Calu3 (cell line): ENCODE data around the gene NR1H4. TPM values are rescaled to one million over a fixed set of nuclear protein-coding genes. Genes with fewer than 3 reads are reported as not detected.

Experiments used
- BruUV-seq: library from RNA; stranded (reverse); fragments of 400-500 nt; replicated peaks from 2 replicates; lab custom pipeline; 2021; lab: Mats Ljungman, UMichigan
- CTCF ChIA-PET: fragments of 300-600 bp; sonication (Branson Sonifier 250); formaldehyde crosslinking; loops from one replicate; lab custom pipeline; 2022; ENCODE audit warnings: antibody characterized with exemption; lab: Charles Lee
- DNase-seq: peaks from one replicate; pipeline ENCODE4 v3.0.0; 2022
- H3K27ac Mint-ChIP-seq: one replicate; pipeline ENCODE4 v1.8.0; 2022; ENCODE audit warnings: mixed read lengths; ENCODE audit not compliant: unreplicated experiment
- H3K27me3 Mint-ChIP-seq: one replicate; pipeline ENCODE4 v1.8.0; 2022; ENCODE audit warnings: mixed read lengths; ENCODE audit not compliant: unreplicated experiment
- H3K36me3 Mint-ChIP-seq: one replicate; pipeline ENCODE4 v1.8.0; 2022; ENCODE audit warnings: mild to moderate bottlenecking, moderate library complexity, mixed read lengths; ENCODE audit not compliant: insufficient read depth, unreplicated experiment
- H3K4me1 Mint-ChIP-seq: one replicate; pipeline ENCODE4 v1.8.0; 2022; ENCODE audit warnings: mild to moderate bottlenecking, low read depth, mixed read lengths; ENCODE audit not compliant: unreplicated experiment
- H3K4me3 Mint-ChIP-seq: one replicate; pipeline ENCODE4 v1.8.0; 2022; ENCODE audit warnings: mild to moderate bottlenecking, low read depth, moderate library complexity, mixed read lengths; ENCODE audit not compliant: unreplicated experiment
- H3K9me3 Mint-ChIP-seq: one replicate; pipeline ENCODE4 v1.8.0; 2022; ENCODE audit warnings: low read depth, mixed read lengths; ENCODE audit not compliant: unreplicated experiment
- intact Hi-C: fragments of 100-400 bp; cut with micrococcal nuclease; formaldehyde crosslinking; loops from one replicate; pipeline ENCODE4 v1.10.0; 2022; ENCODE audit not compliant: unreplicated experiment
- total RNA-seq: library from RNA; stranded (reverse); gene quantifications from 2 replicates; pipeline ENCODE4 v1.2.3, GENCODE V29; 2022
- TF ChIP-seq, protein P1 (sequence below): fragments of 200-600 bp; IDR thresholded peaks from one replicate; pipeline ENCODE4 v1.8.0; 2022; ENCODE audit warnings: antibody characterized with exemption; ENCODE audit not compliant: unreplicated experiment

The NR1H4 gene
- total RNA-seq, 1 experiment from 2014 or later: 5.2 TPM

DNA sequence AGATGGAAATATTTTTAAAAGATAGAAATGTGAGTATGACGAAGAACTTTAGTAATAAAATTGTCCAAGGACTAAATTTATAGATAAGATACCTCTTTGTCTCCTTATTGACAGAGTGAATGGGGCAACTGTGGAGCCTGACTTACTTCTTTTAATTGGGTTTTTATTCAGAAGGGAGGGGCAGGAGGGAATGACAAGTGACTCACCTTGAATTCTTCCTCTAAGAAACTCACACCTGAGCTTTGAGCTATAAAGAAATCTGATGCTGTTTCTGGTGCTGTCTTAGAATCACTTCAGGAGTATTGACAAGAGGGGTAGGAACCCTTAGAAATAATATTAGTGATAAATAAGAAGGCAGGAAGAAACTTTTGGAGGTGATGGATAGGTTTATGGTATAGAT is 951 bp downstream of the NR1H4 start:
- no peaks in the 10 kb centered on the region for H3K9me3 Mint-ChIP-seq
- CTCF ChIA-PET: interaction anchor here (0.8 to 1.0 kb wide), 3 partner anchors 16 to 24 kb away, joined by 3 read pairs; no protein-coding TSS in a partner anchor
- no TSS peak for BruUV-seq
- no peaks in the 10 kb centered on the region for H3K27me3 Mint-ChIP-seq
- peaks cover 31% of the 10 kb centered on the region for H3K4me1 Mint-ChIP-seq
- no peak overlapping the region for H3K4me3 Mint-ChIP-seq
- no peak overlapping the region for H3K27ac Mint-ChIP-seq
- TF ChIP-seq, protein P1, sequence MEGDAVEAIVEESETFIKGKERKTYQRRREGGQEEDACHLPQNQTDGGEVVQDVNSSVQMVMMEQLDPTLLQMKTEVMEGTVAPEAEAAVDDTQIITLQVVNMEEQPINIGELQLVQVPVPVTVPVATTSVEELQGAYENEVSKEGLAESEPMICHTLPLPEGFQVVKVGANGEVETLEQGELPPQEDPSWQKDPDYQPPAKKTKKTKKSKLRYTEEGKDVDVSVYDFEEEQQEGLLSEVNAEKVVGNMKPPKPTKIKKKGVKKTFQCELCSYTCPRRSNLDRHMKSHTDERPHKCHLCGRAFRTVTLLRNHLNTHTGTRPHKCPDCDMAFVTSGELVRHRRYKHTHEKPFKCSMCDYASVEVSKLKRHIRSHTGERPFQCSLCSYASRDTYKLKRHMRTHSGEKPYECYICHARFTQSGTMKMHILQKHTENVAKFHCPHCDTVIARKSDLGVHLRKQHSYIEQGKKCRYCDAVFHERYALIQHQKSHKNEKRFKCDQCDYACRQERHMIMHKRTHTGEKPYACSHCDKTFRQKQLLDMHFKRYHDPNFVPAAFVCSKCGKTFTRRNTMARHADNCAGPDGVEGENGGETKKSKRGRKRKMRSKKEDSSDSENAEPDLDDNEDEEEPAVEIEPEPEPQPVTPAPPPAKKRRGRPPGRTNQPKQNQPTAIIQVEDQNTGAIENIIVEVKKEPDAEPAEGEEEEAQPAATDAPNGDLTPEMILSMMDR: no peak
- no peak for DNase-seq
- intact Hi-C loops: loop anchor here (5.0 kb wide), 1 partner anchor 53 kb away; no protein-coding TSS in a partner anchor
- no peaks in the 10 kb centered on the region for H3K36me3 Mint-ChIP-seq

DNA sequence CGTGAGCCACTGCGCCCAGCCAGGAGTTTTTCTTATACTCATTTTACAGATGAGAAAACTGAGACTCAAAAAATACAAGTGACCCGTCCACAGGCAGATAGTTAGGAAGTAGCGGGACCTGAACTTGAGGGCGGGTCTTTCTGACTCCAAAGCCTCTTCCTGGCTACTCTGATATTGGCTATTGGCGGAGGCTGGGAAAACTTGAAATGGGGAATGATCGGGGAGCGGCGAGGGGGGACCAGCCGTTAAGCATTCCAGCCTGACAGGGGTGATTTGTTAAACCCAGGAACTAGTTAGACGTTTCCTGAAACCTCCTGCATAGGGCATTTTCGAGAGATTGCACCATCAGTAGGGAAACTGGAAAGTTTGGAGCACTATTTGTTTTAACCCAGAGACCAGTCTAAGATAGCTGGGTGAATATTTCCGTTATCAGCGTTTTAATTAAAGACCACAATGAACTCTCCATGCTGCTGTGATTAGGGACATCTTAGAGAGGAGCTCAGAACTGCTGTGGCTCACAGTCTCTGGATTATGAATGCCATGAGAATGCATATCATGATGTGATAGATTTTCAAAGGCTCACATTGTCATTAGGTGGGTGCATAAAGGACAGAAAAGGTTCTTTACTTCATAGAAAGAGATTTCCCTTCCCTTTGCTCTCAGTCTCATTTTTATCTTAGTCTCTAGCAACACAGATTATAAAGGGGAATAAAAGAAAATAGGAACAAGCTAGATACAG is 2.5 kb downstream of the NR1H4 start:
- peaks cover 31% of the 10 kb centered on the region for H3K4me1 Mint-ChIP-seq
- CTCF ChIA-PET: no interaction called here
- no peak for DNase-seq
- H3K9me3 Mint-ChIP-seq: peaks cover 2% of the 10 kb centered on the region
- intact Hi-C loops: loop anchor here (5.0 kb wide), 1 partner anchor 51 kb away; no protein-coding TSS in a partner anchor
- no peak overlapping the region for H3K27ac Mint-ChIP-seq
- BruUV-seq: no TSS peak
- no peaks in the 10 kb centered on the region for H3K27me3 Mint-ChIP-seq
- no peak overlapping the region for H3K4me3 Mint-ChIP-seq
- no peaks in the 10 kb centered on the region for H3K36me3 Mint-ChIP-seq
- TF ChIP-seq, protein P1: no peak

DNA sequence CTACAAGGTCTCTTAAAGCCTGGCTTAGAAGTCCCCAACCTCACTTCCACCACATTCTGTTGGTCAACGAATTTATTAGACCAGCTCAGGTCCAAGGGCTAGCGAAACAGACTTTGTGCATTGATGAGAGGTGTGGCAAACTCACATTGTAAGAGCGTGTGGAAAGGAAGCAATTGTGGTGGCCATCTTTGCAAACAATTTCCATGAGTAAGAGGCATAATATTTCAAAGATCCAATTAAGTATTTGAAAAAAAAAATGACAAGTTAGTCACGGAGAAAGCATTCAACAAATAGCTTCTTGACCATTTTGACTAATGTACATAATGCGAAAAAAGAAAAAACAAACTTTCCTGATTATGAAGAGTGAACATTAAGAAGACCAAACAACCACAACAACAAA is 7.4 kb downstream of the NR1H4 start:
- CTCF ChIA-PET: interaction anchor here (0.6 to 0.8 kb wide), 2 partner anchors 64 to 969 kb away, joined by 3 to 8 read pairs; no protein-coding TSS in a partner anchor
- intact Hi-C loops: no loop called here
- TF ChIP-seq, protein P1: no peak
- Mint-ChIP-seq H3K4me3 (no peak overlapping the region), H3K27me3 (no peaks in the 10 kb centered on the region), H3K9me3 (peaks cover 3% of the 10 kb centered on the region), H3K36me3 (no peaks in the 10 kb centered on the region), H3K4me1 (peaks cover 13% of the 10 kb centered on the region), H3K27ac (no peak overlapping the region)
- no peak for DNase-seq
- BruUV-seq: no TSS peak

DNA sequence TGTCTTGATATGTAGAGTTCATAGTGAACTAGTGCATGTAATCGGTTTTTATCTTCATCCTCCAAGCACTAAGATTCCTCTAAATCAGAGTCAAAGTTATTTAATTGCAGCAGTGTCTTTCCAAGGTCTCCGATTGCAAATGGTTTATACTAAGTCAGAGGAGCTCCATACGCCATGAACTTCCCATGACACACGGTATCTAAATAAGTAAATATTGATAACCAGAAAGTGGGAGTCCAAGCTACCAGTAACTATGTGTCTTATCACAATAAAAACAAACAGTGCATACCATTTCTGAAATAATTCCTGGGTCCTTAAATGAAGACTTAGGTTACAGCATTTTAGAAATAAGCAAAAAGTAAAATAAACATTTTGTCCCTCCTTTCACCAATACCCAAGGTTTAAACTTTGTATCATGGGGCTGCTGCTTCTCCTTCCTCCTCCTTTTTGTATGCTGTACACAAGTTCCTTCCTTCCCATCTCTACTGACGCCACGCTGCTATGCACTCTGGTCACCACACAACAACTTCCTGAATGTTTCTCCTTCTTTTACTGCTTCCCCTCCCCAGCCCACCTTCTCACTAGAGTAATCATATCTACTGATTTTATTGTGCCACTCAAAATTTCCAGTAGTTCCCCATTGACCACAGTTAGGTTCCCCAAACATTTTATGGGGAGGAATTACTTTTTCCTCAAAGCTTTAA is 10.7 kb downstream of the NR1H4 start:
- CTCF ChIA-PET: interaction anchor here (0.8 kb wide), 1 partner anchor 9 kb away, joined by 4 read pairs; no protein-coding TSS in a partner anchor
- DNase-seq: no peak
- Mint-ChIP-seq H3K4me3 (peak overlapping the region; percentile 12), H3K9me3 (peaks cover 3% of the 10 kb centered on the region), H3K27me3 (no peaks in the 10 kb centered on the region), H3K27ac (peak overlapping the region; percentile 10), H3K36me3 (no peaks in the 10 kb centered on the region), H3K4me1 (peaks cover 13% of the 10 kb centered on the region)
- intact Hi-C loops: no loop called here
- TF ChIP-seq, protein P1: no peak
- no TSS peak for BruUV-seq
